ENCODE data around the gene APCDD1L. TPM values are rescaled to one million over a fixed set of nuclear protein-coding genes. Genes with fewer than 3 reads are reported as not detected.
"Not testable (repeated sequence)": the region's sequence is repeated elsewhere in the genome, so short reads cannot be mapped to it uniquely, and the experiment has no call there.

APCDD1L gene
- total RNA-seq, 1 experiment from 2014 or later, result not detected

- no peak for DNase-seq (ENCODE audit: low read depth, low spot score)
Observed at GRCh38 chr20:58546756-58547622, 31.8 kb upstream of the APCDD1L start.

DNA sequence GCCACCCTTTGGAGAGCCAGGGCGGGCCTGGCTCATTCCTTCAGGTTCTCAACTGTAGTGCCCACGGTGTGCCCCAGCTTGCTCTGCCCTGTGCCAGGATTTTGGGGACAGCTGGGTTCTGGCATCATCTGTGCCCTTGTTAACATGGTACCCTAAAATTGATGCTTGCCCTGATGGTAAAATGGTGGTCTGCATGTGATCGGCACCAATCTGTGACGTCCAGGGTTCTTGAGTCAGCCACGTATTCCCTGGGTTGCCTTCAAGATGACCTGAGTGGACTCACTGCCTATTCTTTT, 31.2 kb upstream of the APCDD1L start:
- no peak for DNase-seq (ENCODE audit: low read depth, low spot score)
- in situ Hi-C loops (cut with HindIII; ENCODE audit: low pct_unique_long_range_greater_than_20kb, low sequenced_read_pairs), result no loop called here

More at GRCh38 chr20:58546756-58547622, 31.8 kb upstream of the APCDD1L start:
- in situ Hi-C loops (cut with HindIII; ENCODE audit: low pct_unique_long_range_greater_than_20kb, low sequenced_read_pairs), result no loop called here

DNA sequence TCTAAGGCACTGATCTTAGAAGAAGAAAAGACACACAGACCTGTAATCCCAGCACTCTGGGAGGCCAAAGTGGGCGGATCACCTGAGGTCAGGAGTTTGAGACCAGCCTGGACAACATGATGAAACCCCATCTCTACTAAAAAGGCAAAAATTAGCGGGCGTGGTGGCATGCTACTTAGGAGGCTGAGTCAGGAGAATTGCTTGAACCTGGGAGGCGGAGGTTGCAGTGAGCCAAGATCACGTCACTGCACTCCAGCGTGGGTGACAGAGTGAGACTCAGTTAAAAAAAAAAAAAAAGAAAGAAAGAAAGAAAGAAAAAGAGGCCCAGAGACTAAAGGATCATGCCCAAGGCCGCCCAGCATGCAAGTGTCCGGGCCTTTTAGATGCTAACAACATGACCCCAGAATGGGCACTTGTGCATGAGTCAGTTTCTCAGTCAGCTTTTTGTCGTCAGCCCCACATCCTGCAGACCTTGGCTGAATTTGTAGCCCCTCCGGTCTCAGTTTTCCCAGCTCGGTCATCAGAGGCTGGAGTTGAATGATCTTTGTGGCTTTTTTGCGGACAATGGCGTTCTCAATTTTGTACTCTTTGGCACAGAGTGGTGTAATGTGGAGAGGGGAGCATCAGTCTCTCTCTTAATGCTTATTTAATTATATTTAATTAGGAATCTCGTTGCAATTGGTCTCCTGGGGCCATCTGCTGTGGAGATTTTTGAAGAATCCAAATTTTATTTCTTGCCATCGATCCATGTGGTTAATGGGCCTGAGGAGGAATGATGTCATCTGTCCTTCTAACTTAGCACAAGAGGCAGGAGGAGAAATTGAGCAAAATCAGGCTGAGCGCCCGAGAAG, 30.6 kb upstream of the APCDD1L start:
- no peak for DNase-seq (ENCODE audit: low read depth, low spot score)

GRCh38 chr20:58544891-58545290, 29.7 kb upstream of the APCDD1L start:
- no peak for DNase-seq (ENCODE audit: low read depth, low spot score)
- in situ Hi-C loops (cut with HindIII; ENCODE audit: low pct_unique_long_range_greater_than_20kb, low sequenced_read_pairs), result no loop called here

More for the DNA sequence above, 30.6 kb upstream of the APCDD1L start:
- in situ Hi-C loops (cut with HindIII; ENCODE audit: low pct_unique_long_range_greater_than_20kb, low sequenced_read_pairs), result no loop called here

- in situ Hi-C loops (cut with HindIII; ENCODE audit: low pct_unique_long_range_greater_than_20kb, low sequenced_read_pairs), result no loop called here
- no peak for DNase-seq (ENCODE audit: low read depth, low spot score)
Observed at GRCh38 chr20:58544286-58544685, 29.1 kb upstream of the APCDD1L start.

DNA sequence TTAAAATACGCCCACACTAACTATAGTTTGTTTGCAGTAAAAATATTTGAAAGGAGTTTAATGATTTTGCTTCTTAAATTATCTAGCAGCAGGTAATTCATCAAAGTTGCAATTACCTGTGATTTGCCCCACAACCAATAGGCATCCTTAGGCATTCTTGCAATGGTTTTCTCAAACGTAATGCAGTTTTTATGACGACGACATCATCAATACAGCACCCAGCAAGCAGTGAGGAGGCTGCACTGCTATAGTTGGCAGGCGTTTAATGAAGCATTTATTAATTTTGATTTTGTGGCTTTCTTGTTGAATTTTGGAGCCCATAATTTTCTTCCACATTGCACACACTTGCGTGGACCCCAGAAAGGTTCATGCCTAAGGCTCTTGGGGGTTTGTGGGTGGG, 28.1 kb upstream of the APCDD1L start:
- DNase-seq (ENCODE audit: low read depth, low spot score), result no peak
- in situ Hi-C loops (cut with HindIII; ENCODE audit: low pct_unique_long_range_greater_than_20kb, low sequenced_read_pairs), result no loop called here

DNA sequence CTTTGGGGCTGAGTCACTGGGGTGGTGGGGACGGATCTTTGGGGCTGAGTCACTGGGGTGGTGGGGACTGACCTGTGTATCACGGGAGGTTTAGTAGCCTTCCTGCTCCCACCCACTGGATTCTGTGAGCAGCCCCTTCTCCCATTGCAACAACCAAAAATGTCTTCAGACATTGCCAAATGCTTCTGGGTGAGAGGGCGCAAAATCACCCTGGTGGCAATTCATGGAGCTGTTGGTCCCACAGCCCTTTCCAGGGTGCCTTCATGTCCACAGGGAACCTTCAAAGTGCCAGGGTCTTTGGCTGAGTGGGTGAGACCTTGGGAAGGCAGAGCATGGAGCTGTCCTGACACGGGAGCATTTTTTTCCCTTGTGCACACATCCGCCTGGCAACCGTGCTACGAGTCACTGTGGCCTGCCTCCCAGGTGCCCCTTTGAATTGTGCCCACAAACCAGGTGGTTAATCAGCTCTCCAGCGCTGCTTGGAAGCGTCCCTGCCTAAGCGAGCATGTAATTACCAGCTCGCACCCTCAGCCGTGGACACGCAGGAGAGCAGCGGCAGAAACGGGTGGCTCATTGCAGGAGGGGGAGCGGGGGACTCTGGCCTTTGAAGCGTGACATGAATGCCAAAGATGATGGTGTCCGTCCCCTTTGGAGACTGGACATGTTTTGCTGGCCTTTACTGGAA, 27.4 kb upstream of the APCDD1L start:
- no peak for DNase-seq (ENCODE audit: low read depth, low spot score)
- in situ Hi-C loops (cut with HindIII; ENCODE audit: low pct_unique_long_range_greater_than_20kb, low sequenced_read_pairs), result no loop called here

GRCh38 chr20:58542034-58542410, 26.8 kb upstream of the APCDD1L start:
- DNase-seq (ENCODE audit: low read depth, low spot score); in situ Hi-C loops (cut with HindIII; ENCODE audit: low pct_unique_long_range_greater_than_20kb, low sequenced_read_pairs): not testable (repeated sequence)

DNA sequence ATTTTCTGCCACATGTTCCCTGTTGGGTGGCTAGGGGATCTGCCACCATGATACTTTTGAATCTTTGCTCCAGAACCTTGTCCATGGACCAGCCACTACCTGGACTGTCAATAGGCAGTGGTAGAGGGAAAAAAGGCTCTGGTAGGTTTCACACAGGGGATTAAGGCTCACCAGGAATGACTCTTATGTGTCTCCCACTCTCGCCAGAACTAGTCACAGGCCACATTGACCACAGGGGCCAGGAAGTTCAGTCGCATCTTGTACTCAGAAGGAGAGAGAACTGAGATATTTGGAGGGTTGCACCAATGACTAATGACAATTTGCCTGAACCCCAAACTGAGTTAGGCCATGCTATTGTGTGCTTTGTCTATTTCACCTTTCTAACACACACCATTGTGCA, 23.6 kb upstream of the APCDD1L start:
- DNase-seq (ENCODE audit: low read depth, low spot score), result no peak
- in situ Hi-C loops (cut with HindIII; ENCODE audit: low pct_unique_long_range_greater_than_20kb, low sequenced_read_pairs), result no loop called here

- in situ Hi-C loops (cut with HindIII; ENCODE audit: low pct_unique_long_range_greater_than_20kb, low sequenced_read_pairs), result no loop called here
- no peak for DNase-seq (ENCODE audit: low read depth, low spot score)
Observed at GRCh38 chr20:58537831-58538230, 22.6 kb upstream of the APCDD1L start.

DNA sequence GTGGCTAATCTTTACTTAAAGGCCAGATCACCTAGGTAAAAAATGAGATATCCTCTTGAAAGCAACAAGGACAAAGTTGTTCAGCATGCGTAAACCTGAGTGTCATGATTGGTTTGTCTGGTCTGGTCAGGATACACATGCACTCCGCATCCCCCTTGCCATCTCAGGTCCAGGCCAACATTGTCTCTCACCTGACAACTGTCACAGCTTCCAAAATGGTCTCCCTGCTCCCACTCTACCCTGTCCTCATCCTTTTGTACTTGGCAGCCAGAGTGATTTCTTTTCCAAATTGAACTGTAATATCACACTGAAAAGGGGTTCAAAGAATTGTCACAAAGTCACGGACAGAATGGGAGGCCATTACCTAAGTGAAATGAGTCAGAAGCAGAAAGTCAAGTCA, 21.1 kb upstream of the APCDD1L start:
- no peak for DNase-seq (ENCODE audit: low read depth, low spot score)
- in situ Hi-C loops (cut with HindIII; ENCODE audit: low pct_unique_long_range_greater_than_20kb, low sequenced_read_pairs), result no loop called here

- in situ Hi-C loops (cut with HindIII; ENCODE audit: low pct_unique_long_range_greater_than_20kb, low sequenced_read_pairs), result no loop called here
- no peak for DNase-seq (ENCODE audit: low read depth, low spot score)
Observed at GRCh38 chr20:58531657-58532056, 16.5 kb upstream of the APCDD1L start.

- in situ Hi-C loops (cut with HindIII; ENCODE audit: low pct_unique_long_range_greater_than_20kb, low sequenced_read_pairs), result no loop called here
- DNase-seq (ENCODE audit: low read depth, low spot score), result no peak
Observed at GRCh38 chr20:58531063-58531462, 15.9 kb upstream of the APCDD1L start.

DNA sequence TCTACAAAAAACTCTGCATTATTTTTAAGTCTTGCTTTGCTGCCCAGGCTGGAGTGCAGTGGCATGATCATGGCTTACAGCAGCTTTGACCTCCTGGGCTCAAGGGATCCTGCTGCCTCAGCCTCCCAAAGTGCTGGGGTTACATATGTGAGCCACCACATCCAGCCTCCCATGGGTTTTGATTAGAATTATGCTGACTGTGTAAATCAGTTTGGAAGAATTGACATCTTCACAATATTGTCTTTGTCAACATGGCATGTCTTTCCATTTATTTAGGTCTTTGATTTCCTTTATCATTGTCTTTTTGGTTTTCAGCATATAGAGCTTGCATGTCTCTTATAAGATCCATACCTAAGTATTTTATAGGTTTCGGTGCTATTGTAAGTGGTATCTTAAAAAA, 13.2 kb upstream of the APCDD1L start:
- in situ Hi-C loops (cut with HindIII; ENCODE audit: low pct_unique_long_range_greater_than_20kb, low sequenced_read_pairs), result no loop called here
- DNase-seq (ENCODE audit: low read depth, low spot score), result no peak

- in situ Hi-C loops (cut with HindIII; ENCODE audit: low pct_unique_long_range_greater_than_20kb, low sequenced_read_pairs), result no loop called here
- no peak for DNase-seq (ENCODE audit: low read depth, low spot score)
Observed at GRCh38 chr20:58526411-58526810, 11.2 kb upstream of the APCDD1L start.

- no peak for DNase-seq (ENCODE audit: low read depth, low spot score)
- in situ Hi-C loops (cut with HindIII; ENCODE audit: low pct_unique_long_range_greater_than_20kb, low sequenced_read_pairs), result no loop called here
Observed at GRCh38 chr20:58524814-58525213, 9.6 kb upstream of the APCDD1L start.

DNA sequence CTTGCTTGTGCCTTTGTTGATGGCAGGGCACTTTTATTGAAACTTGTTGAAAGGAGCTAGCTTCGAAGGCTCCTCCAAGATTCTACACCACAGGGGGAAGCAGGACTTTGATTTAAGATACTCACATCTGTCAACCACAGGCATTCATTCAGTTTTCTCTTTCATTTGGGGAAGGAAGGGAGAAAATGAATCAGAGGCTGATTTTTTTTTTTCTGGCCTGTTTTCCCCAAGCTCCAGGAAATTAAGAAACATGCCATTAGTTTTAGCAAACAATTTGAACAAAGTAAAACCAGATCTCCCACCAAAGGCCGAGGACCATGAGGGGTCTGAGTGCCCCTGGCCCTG, 8.7 kb upstream of the APCDD1L start:
- DNase-seq (ENCODE audit: low read depth, low spot score), result no peak
- in situ Hi-C loops (cut with HindIII; ENCODE audit: low pct_unique_long_range_greater_than_20kb, low sequenced_read_pairs), result no loop called here
